ENCODE measurements around the gene C19orf67. TPM values are rescaled to one million over a fixed set of nuclear protein-coding genes. Genes with fewer than 3 reads are reported as not detected.

Gene C19orf67
- total RNA-seq, 1 donor from 2014 or later = not detected

DNA sequence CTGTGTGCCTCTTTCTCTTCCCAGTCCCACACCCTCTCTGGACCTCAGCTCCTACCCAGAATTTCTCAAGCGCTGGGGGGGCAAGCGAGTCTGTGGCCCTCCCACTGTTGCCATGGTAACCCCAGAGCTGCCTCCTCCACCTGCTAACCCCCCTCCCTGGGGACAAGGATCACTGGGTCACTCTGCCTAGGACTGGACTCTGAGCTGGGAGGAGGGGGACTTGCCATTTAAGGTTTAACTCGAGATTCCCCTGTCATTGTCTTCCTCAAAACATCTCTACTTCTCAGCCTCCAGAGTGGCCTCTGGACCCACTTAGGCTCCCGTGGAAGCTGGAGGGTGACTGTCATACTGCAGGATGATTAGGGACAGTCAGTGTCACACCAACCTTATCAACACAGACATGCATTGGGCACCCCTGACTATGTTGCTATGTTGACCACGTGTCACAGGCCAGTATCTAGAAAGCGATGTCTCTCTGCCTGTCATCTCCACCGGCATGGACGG is 25.9 kb downstream of the C19orf67 start:
- H3K36me3 ChIP-seq (ENCODE audit: insufficient read depth, low read length) = no peaks in the 10 kb centered on the region
- H3K79me2 ChIP-seq (ENCODE audit: insufficient read depth, low read length) = no peaks in the 10 kb centered on the region
- no peak for TF ChIP-seq EZH2 (IDR thresholded peaks at IDR 0.05; ENCODE audit: insufficient read depth, low read length)
- TF ChIP-seq, protein P1, sequence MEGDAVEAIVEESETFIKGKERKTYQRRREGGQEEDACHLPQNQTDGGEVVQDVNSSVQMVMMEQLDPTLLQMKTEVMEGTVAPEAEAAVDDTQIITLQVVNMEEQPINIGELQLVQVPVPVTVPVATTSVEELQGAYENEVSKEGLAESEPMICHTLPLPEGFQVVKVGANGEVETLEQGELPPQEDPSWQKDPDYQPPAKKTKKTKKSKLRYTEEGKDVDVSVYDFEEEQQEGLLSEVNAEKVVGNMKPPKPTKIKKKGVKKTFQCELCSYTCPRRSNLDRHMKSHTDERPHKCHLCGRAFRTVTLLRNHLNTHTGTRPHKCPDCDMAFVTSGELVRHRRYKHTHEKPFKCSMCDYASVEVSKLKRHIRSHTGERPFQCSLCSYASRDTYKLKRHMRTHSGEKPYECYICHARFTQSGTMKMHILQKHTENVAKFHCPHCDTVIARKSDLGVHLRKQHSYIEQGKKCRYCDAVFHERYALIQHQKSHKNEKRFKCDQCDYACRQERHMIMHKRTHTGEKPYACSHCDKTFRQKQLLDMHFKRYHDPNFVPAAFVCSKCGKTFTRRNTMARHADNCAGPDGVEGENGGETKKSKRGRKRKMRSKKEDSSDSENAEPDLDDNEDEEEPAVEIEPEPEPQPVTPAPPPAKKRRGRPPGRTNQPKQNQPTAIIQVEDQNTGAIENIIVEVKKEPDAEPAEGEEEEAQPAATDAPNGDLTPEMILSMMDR (IDR thresholded peaks at IDR 0.05; ENCODE audit: insufficient read depth, low read depth, low read length) = no peak
- H2AFZ ChIP-seq (ENCODE audit: low read depth, low read length) = no peak overlapping the region
- Mint-ChIP-seq H3K27ac (ENCODE audit: unreplicated experiment) (no peak overlapping the region), H3K4me3 (ENCODE audit: unreplicated experiment) (no peak overlapping the region), H3K27me3 (ENCODE audit: low read depth, unreplicated experiment) (peaks cover 36% of the 10 kb centered on the region), H3K4me1 (ENCODE audit: low read depth, unreplicated experiment) (no peaks in the 10 kb centered on the region), H3K36me3 (ENCODE audit: low read depth, unreplicated experiment) (no peaks in the 10 kb centered on the region), H3K9me3 (ENCODE audit: unreplicated experiment) (peaks cover 1% of the 10 kb centered on the region)
- peaks cover 3% of the 10 kb centered on the region for H3K4me1 ChIP-seq (ENCODE audit: insufficient read depth, low read length)
- no peaks in the 10 kb centered on the region for H3K9me3 ChIP-seq (ENCODE audit: insufficient read depth, low read depth, low read length)
- DNase-seq (ENCODE audit: low read depth) (no peak), FAIRE-seq (no peak)
- no peak overlapping the region for H3K9ac ChIP-seq (ENCODE audit: low read length)
- peaks cover 18% of the 10 kb centered on the region for H3K27me3 ChIP-seq (ENCODE audit: insufficient read depth, low read length)
- H3K4me2 ChIP-seq (ENCODE audit: low read length) = no peak overlapping the region
- no peaks in the 10 kb centered on the region for H4K20me1 ChIP-seq (ENCODE audit: insufficient read depth, low read length)
- H3K27ac ChIP-seq (ENCODE audit: low read depth, low read length) = no peak overlapping the region
- no peak overlapping the region for H3K4me3 ChIP-seq (ENCODE audit: insufficient read depth, low read depth, low read length)

- Histone ChIP-seq H3K27me3 (ENCODE audit: insufficient read depth, low read length) (peaks cover 18% of the 10 kb centered on the region), H3K9ac (ENCODE audit: low read length) (no peak overlapping the region), H4K20me1 (ENCODE audit: insufficient read depth, low read length) (no peaks in the 10 kb centered on the region), H3K4me1 (ENCODE audit: insufficient read depth, low read length) (peaks cover 3% of the 10 kb centered on the region), H3K4me3 (ENCODE audit: insufficient read depth, low read depth, low read length) (no peak overlapping the region), H3K4me2 (ENCODE audit: low read length) (no peak overlapping the region), H3K9me3 (ENCODE audit: insufficient read depth, low read depth, low read length) (no peaks in the 10 kb centered on the region), H3K27ac (ENCODE audit: low read depth, low read length) (no peak overlapping the region), H2AFZ (ENCODE audit: low read depth, low read length) (no peak overlapping the region), H3K36me3 (ENCODE audit: insufficient read depth, low read length) (no peaks in the 10 kb centered on the region), H3K79me2 (ENCODE audit: insufficient read depth, low read length) (no peaks in the 10 kb centered on the region)
- Mint-ChIP-seq H3K27ac (ENCODE audit: unreplicated experiment) (no peak overlapping the region), H3K36me3 (ENCODE audit: low read depth, unreplicated experiment) (no peaks in the 10 kb centered on the region), H3K4me3 (ENCODE audit: unreplicated experiment) (no peak overlapping the region), H3K27me3 (ENCODE audit: low read depth, unreplicated experiment) (peaks cover 42% of the 10 kb centered on the region), H3K4me1 (ENCODE audit: low read depth, unreplicated experiment) (no peaks in the 10 kb centered on the region), H3K9me3 (ENCODE audit: unreplicated experiment) (peaks cover 1% of the 10 kb centered on the region)
- DNase-seq (ENCODE audit: low read depth) = no peak
- TF ChIP-seq, protein P1 (IDR thresholded peaks at IDR 0.05; ENCODE audit: insufficient read depth, low read depth, low read length) = peak; percentile 30
- TF ChIP-seq EZH2 (IDR thresholded peaks at IDR 0.05; ENCODE audit: insufficient read depth, low read length) = no peak
- no peak for FAIRE-seq
These were observed 26.5 kb downstream of the C19orf67 start for GRCh38 chr19:14059093-14059480.
